Loucy (cell line): ENCODE measurements around the gene KDM6A.

Experiments used
- H2AFZ ChIP-seq: fragments of 200-600 bp; sonication (generic); 2 replicates; pipeline ENCODE4 v1.6.0; 2016; ENCODE audit warnings: antibody characterized with exemption, mild to moderate bottlenecking, low read length, moderate library complexity
- H3F3A ChIP-seq: fragments of 200-600 bp; 2 replicates; pipeline ENCODE4 v1.6.0; 2016; ENCODE audit warnings: antibody characterized with exemption, low read depth, mild to moderate bottlenecking
- H3K27me3 ChIP-seq: fragments of 200-600 bp; sonication (generic); 2 replicates; pipeline ENCODE4 v1.6.1; 2014; ENCODE audit warnings: low read length, mild to moderate bottlenecking; ENCODE audit not compliant: insufficient read depth, poor library complexity, severe bottlenecking
- H3K36me3 ChIP-seq: fragments of 200-600 bp; sonication (generic); 2 replicates; pipeline ENCODE4 v1.6.1; 2016; ENCODE audit warnings: low read length; ENCODE audit not compliant: insufficient read depth
- H3K4me1 ChIP-seq: fragments of 200-600 bp; sonication (generic); 2 replicates; pipeline ENCODE4 v1.5.1; 2014; ENCODE audit warnings: low read length, mild to moderate bottlenecking; ENCODE audit not compliant: insufficient read depth, poor library complexity, severe bottlenecking
- H3K4me2 ChIP-seq: fragments of 200-600 bp; sonication (generic); 2 replicates; pipeline ENCODE4 v1.6.0; 2014; ENCODE audit warnings: antibody characterized with exemption, low read length, low read depth, mild to moderate bottlenecking; ENCODE audit not compliant: poor library complexity, severe bottlenecking
- H3K4me3 ChIP-seq: fragments of 200-600 bp; sonication (generic); 2 replicates; pipeline ENCODE4 v1.5.1; 2014; ENCODE audit warnings: low read length, mild to moderate bottlenecking, mixed read lengths; ENCODE audit not compliant: poor library complexity, severe bottlenecking
- H3K79me2 ChIP-seq: fragments of 200-600 bp; sonication (generic); 2 replicates; pipeline ENCODE4 v1.6.1; 2014; ENCODE audit warnings: low read length; ENCODE audit not compliant: insufficient read depth
- H3K9ac ChIP-seq: fragments of 200-600 bp; sonication (generic); 2 replicates; pipeline ENCODE4 v1.6.0; 2014; ENCODE audit warnings: mild to moderate bottlenecking, low read depth, low read length, moderate library complexity; ENCODE audit not compliant: poor library complexity, severe bottlenecking
- H3K9me2 ChIP-seq: fragments of 200-600 bp; sonication (generic); replicated peaks from 2 replicates; pipeline ENCODE4 v1.6.1; 2016; ENCODE audit warnings: low read depth, low read length, mixed read lengths
- H3K9me3 ChIP-seq: fragments of 200-600 bp; sonication (generic); 2 replicates; pipeline ENCODE4 v1.6.1; 2014; ENCODE audit warnings: mild to moderate bottlenecking, antibody characterized with exemption, low read length, low read depth; ENCODE audit not compliant: insufficient read depth
- H4K20me1 ChIP-seq: fragments of 200-600 bp; sonication (generic); 2 replicates; pipeline ENCODE4 v1.6.0; 2014; ENCODE audit warnings: antibody characterized with exemption, low read length, mild to moderate bottlenecking; ENCODE audit not compliant: insufficient read depth, poor library complexity, severe bottlenecking
- CTCF ChIP-seq: fragments of 200-600 bp; sonication (generic); conservative IDR thresholded peaks from 2 replicates; pipeline ENCODE4 v1.5.1; 2014; ENCODE audit warnings: mild to moderate bottlenecking, antibody characterized with exemption, low read length
- EZH2phosphoT487 ChIP-seq: fragments of 200-600 bp; IDR thresholded peaks from 2 replicates; pipeline ENCODE4 v1.6.1; 2018; ENCODE audit warnings: antibody characterized with exemption, mild to moderate bottlenecking, moderate library complexity, borderline replicate concordance

Gene KDM6A

GRCh38 chrX:44931441-44931973 is 58.5 kb downstream of the KDM6A start:
- Histone ChIP-seq H4K20me1 (peaks cover 50% of the 10 kb centered on the region), H3K4me3 (no peak overlapping the region), H3K27me3 (no peaks in the 10 kb centered on the region), H3K4me1 (no peaks in the 10 kb centered on the region), H3F3A (no peaks in the 10 kb centered on the region), H3K36me3 (no peaks in the 10 kb centered on the region), H3K9me3 (no peaks in the 10 kb centered on the region), H2AFZ (no peak overlapping the region), H3K9ac (no peak overlapping the region), H3K79me2 (peaks cover 99% of the 10 kb centered on the region), H3K4me2 (no peak overlapping the region), H3K9me2 (no peaks in the 10 kb centered on the region)
- no peak for TF ChIP-seq CTCF
- no peak for TF ChIP-seq EZH2phosphoT487

- Histone ChIP-seq H3K9ac (no peak overlapping the region), H3F3A (no peaks in the 10 kb centered on the region)
Observed at GRCh38 chrX:44935172-44935571, 62.2 kb downstream of the KDM6A start.

GRCh38 chrX:44935640-44936039 is 62.7 kb downstream of the KDM6A start:
- no peaks in the 10 kb centered on the region for H3K9me2 ChIP-seq
- H3K79me2 ChIP-seq = peaks cover 99% of the 10 kb centered on the region
- no peak overlapping the region for H2AFZ ChIP-seq
- H3F3A ChIP-seq = no peaks in the 10 kb centered on the region
- H3K4me2 ChIP-seq = no peak overlapping the region
- no peaks in the 10 kb centered on the region for H3K27me3 ChIP-seq
- H3K36me3 ChIP-seq = no peaks in the 10 kb centered on the region
- H3K9ac ChIP-seq = no peak overlapping the region
- TF ChIP-seq EZH2phosphoT487 (no peak), CTCF (no peak)
- H3K9me3 ChIP-seq = no peaks in the 10 kb centered on the region
- H3K4me3 ChIP-seq = no peak overlapping the region
- peaks cover 54% of the 10 kb centered on the region for H4K20me1 ChIP-seq
- H3K4me1 ChIP-seq = peaks cover 9% of the 10 kb centered on the region

More at GRCh38 chrX:44935172-44935571, 62.2 kb downstream of the KDM6A start:
- no peak overlapping the region for H3K4me2 ChIP-seq
- peaks cover 9% of the 10 kb centered on the region for H3K4me1 ChIP-seq
- H4K20me1 ChIP-seq = peaks cover 57% of the 10 kb centered on the region
- H3K9me3 ChIP-seq = no peaks in the 10 kb centered on the region
- no peak for TF ChIP-seq EZH2phosphoT487
- no peak for TF ChIP-seq CTCF
- no peak overlapping the region for H3K4me3 ChIP-seq
- peaks cover 99% of the 10 kb centered on the region for H3K79me2 ChIP-seq
- no peaks in the 10 kb centered on the region for H3K27me3 ChIP-seq
- no peaks in the 10 kb centered on the region for H3K9me2 ChIP-seq
- no peaks in the 10 kb centered on the region for H3K36me3 ChIP-seq
- H2AFZ ChIP-seq = no peak overlapping the region
